Breast epithelium (tissue), 3 donors: ENCODE results near the gene M1AP.

Experiments
- POLR2A ChIP-seq: fragments of 450-650 bp; IDR thresholded peaks from one replicate; pipeline ENCODE4 v1.6.1; 2016; ENCODE audit warnings: antibody characterized with exemption, mild to moderate bottlenecking, moderate library complexity
- TF ChIP-seq, protein P1 (sequence below), 3 donors: fragments of 450-650 bp; IDR thresholded peaks; one replicate each; pipeline ENCODE4 v1.5.1; 2016 to 2017; ENCODE audit warnings: antibody characterized with exemption in 3 of 3, mild to moderate bottlenecking in 3 of 3, moderate library complexity in 3 of 3

DNA sequence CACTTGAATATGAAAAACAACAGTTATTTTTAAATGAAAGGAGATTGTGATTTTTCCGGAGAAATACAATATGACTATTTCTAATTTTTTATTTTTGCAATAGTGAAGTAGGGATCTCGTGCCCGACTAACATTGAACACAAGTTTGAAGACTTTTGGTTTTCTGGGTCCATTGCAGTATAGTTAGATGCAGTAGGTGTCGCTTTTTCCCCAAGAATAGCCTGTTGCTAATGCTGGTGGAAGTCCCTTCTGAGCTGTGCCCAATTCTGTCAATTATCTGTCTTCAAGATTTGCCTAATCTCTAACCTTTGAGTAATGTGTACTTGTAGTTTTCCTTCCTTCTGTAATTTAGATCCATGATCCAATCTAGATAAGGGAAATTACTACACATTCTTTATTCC lies 42.4 kb upstream of the M1AP start:
- no peak for TF ChIP-seq POLR2A
- TF ChIP-seq, protein P1, sequence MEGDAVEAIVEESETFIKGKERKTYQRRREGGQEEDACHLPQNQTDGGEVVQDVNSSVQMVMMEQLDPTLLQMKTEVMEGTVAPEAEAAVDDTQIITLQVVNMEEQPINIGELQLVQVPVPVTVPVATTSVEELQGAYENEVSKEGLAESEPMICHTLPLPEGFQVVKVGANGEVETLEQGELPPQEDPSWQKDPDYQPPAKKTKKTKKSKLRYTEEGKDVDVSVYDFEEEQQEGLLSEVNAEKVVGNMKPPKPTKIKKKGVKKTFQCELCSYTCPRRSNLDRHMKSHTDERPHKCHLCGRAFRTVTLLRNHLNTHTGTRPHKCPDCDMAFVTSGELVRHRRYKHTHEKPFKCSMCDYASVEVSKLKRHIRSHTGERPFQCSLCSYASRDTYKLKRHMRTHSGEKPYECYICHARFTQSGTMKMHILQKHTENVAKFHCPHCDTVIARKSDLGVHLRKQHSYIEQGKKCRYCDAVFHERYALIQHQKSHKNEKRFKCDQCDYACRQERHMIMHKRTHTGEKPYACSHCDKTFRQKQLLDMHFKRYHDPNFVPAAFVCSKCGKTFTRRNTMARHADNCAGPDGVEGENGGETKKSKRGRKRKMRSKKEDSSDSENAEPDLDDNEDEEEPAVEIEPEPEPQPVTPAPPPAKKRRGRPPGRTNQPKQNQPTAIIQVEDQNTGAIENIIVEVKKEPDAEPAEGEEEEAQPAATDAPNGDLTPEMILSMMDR (IDR thresholded peaks at IDR 0.05): peak in 2 of 3 donors; percentile 49 to 55
